CD14-positive monocyte (primary cell): Measurements from ENCODE around the gene RBM45. TPM values are rescaled to one million over a fixed set of nuclear protein-coding genes. Genes with fewer than 3 reads are reported as not detected.

Experiments used
- DNase-seq, 3 donors: peaks; one replicate each; pipeline ENCODE4 v3.0.0-alpha.2; 2011 to 2022
- H2AFZ ChIP-seq: 2 replicates; pipeline ENCODE4 v1.6.0; 2012; ENCODE audit warnings: mild to moderate bottlenecking, low read depth, low read length, inconsistent platforms; ENCODE audit not compliant: insufficient read depth, poor library complexity, severe bottlenecking
- H3K27ac ChIP-seq, 2 donors: 1 replicate in 1 of 2; 2 replicates in 1 of 2; pipeline ENCODE4 v1.5.1; 2012 to 2013; ENCODE audit warnings: low read length in 2 of 2, control low read depth in 1 of 2, inconsistent platforms in 1 of 2, low read depth in 1 of 2, mild to moderate bottlenecking in 1 of 2
- H3K27me3 ChIP-seq, 2 donors: one replicate each; pipeline versions ENCODE4 v1.6.0 to v1.6.1; 2011 to 2013; ENCODE audit warnings: low read length in 2 of 2; ENCODE audit not compliant: control insufficient read depth in 2 of 2, insufficient read depth in 2 of 2
- H3K36me3 ChIP-seq, 2 donors: replicated peaks in 1 of 2; 1 replicate in 1 of 2; 2 replicates in 1 of 2; pipeline versions ENCODE4 v1.5.1 to v1.6.1; 2012 to 2013; ENCODE audit warnings: low read length in 2 of 2, control low read depth in 1 of 2, inconsistent platforms in 1 of 2, mild to moderate bottlenecking in 1 of 2; ENCODE audit not compliant: insufficient read depth in 2 of 2, control insufficient read depth in 1 of 2
- H3K4me1 ChIP-seq, 2 donors: 1 replicate in 1 of 2; 2 replicates in 1 of 2; pipeline versions ENCODE4 v1.5.1 to v1.6.1; 2012 to 2013; ENCODE audit warnings: low read length in 2 of 2, control low read depth in 1 of 2, inconsistent platforms in 1 of 2, mild to moderate bottlenecking in 1 of 2, moderate library complexity in 1 of 2; ENCODE audit not compliant: insufficient read depth in 2 of 2, control insufficient read depth in 1 of 2
- H3K4me2 ChIP-seq: replicated peaks from 2 replicates; pipeline ENCODE3; 2012; ENCODE audit warnings: low read length, moderate library complexity, mild to moderate bottlenecking; ENCODE audit not compliant: poor library complexity, severe bottlenecking; ENCODE audit errors: extremely low read depth
- H3K4me3 ChIP-seq, 3 experiments: fragments of 200-600 bp in 1 of 3; sonication (generic) in 1 of 3; replicated peaks in 1 of 3; 1 replicate in 2 of 3; 2 replicates in 1 of 3; pipeline ENCODE4 v1.5.1; 2011 to 2013; ENCODE audit warnings: low read length in 3 of 3, mild to moderate bottlenecking in 3 of 3, control low read depth in 2 of 3, low read depth in 2 of 3, inconsistent platforms in 1 of 3, moderate library complexity in 1 of 3
- H3K79me2 ChIP-seq: 2 replicates; pipeline ENCODE4 v1.6.0; 2012; ENCODE audit warnings: mild to moderate bottlenecking, control low read depth, inconsistent platforms, low read length, moderate library complexity; ENCODE audit not compliant: insufficient read depth
- H3K9ac ChIP-seq: 2 replicates; pipeline ENCODE4 v1.6.0; 2017; ENCODE audit warnings: low read length, mild to moderate bottlenecking; ENCODE audit not compliant: insufficient read depth, poor library complexity, severe bottlenecking
- H3K9me3 ChIP-seq, 2 donors: replicated peaks in 1 of 2; 1 replicate in 1 of 2; 2 replicates in 1 of 2; pipeline versions ENCODE4 v1.5.1 to v1.6.1; 2012 to 2013; ENCODE audit warnings: low read length in 2 of 2, control low read depth in 1 of 2; ENCODE audit not compliant: control insufficient read depth in 1 of 2, insufficient read depth in 1 of 2
- H4K20me1 ChIP-seq: 2 replicates; pipeline ENCODE4 v1.6.0; 2012; ENCODE audit warnings: mild to moderate bottlenecking, low read length, control low read depth, moderate library complexity; ENCODE audit not compliant: insufficient read depth
- H3K27ac Mint-ChIP-seq, 7 donors: one replicate each; pipeline ENCODE4 v1.8.0; 2020; ENCODE audit warnings: mild to moderate bottlenecking in 7 of 7, mixed read lengths in 7 of 7, moderate library complexity in 6 of 7, inconsistent platforms in 2 of 7
- H3K27me3 Mint-ChIP-seq, 3 donors: one replicate each; pipeline ENCODE4 v1.8.0; 2021 to 2022; ENCODE audit warnings: low read depth in 3 of 3, mild to moderate bottlenecking in 3 of 3, mixed read lengths in 3 of 3, moderate library complexity in 3 of 3, inconsistent platforms in 1 of 3
- H3K36me3 Mint-ChIP-seq, 2 donors: one replicate each; pipeline ENCODE4 v1.8.0; 2020; ENCODE audit warnings: mixed read lengths in 2 of 2, inconsistent platforms in 1 of 2, mild to moderate bottlenecking in 1 of 2
- H3K4me1 Mint-ChIP-seq: one replicate; pipeline ENCODE4 v1.8.0; 2020; ENCODE audit warnings: mild to moderate bottlenecking, mixed read lengths
- H3K4me3 Mint-ChIP-seq, 2 donors: one replicate each; pipeline ENCODE4 v1.8.0; 2020; ENCODE audit warnings: mild to moderate bottlenecking in 2 of 2, mixed read lengths in 2 of 2, moderate library complexity in 1 of 2
- H3K9me3 Mint-ChIP-seq, 7 donors: one replicate each; pipeline ENCODE4 v1.8.0; 2020 to 2022; ENCODE audit warnings: mixed read lengths in 7 of 7, mild to moderate bottlenecking in 6 of 7, moderate library complexity in 6 of 7, inconsistent platforms in 2 of 7
- WGBS: methylation state at CpG from one replicate; pipeline ENCODE4 v1.1.5; 2013; ENCODE audit warnings: missing lambda C conversion rate; ENCODE audit not compliant: insufficient coverage; 5-methylcytosine and 5-hydroxymethylcytosine counted together
- intact Hi-C, 2 donors: fragments of 100-400 bp; cut with micrococcal nuclease; formaldehyde crosslinking; loops; one replicate each; pipeline versions ENCODE4 v1.15.0 to v1.15.1; 2023
- polyA plus RNA-seq, 3 donors: library from polyadenylated mRNA; depleted of rRNA in 1 of 3; unstranded in 2 of 3; stranded (reverse) in 1 of 3; fragments of 300-500 nt in 2 of 3; fragments of >200 nt in 1 of 3; fragmentation: Illumina TruSeq in 2 of 3; gene quantifications; 1 replicate in 2 of 3; 2 replicates in 1 of 3; pipeline ENCODE4 v1.2.3, GENCODE V29; 2012 to 2021
- TF ChIP-seq, protein P1 (sequence below): fragments of 200-600 bp; IDR thresholded peaks from one replicate; pipeline ENCODE4 v1.8.0; 2022; ENCODE audit warnings: antibody characterized with exemption, mild to moderate bottlenecking

Gene RBM45
- polyA plus RNA-seq, 3 donors = 5.7 to 6.6 (median 5.9) TPM

DNA sequence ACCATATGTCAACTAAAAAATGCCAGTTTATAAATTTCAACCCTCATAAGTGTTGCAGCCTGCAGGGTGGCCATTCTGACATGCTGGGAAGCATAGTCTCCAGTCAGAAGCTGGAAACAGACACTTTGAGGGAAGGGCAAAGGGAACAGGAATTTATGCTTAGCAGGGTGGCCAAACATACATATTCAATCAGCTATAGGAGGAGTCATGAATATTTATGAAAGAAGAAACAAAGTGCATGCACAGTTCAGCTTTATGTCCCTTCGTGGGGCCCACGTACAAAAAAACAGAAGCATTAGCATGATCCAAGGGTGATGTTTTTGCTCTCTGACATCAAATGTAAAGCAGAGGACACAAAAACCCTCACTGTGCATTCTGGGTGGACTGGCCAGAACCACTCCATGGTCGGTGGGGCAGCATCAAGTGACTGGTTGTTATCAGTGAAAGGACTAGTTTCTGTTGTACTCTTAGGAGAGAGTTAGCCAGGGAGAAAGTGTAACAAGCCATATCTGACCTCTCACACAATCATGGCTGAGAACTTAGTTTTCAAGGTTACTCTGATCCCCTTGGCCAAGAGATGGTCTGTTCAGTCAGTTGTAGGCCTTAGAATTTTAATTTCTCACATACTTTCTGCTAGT, 29.7 kb upstream of the RBM45 start:
- no peak overlapping the region for H3K27ac Mint-ChIP-seq
- intact Hi-C loops = no loop called here
- no peak overlapping the region for H3K27ac ChIP-seq
- no peak overlapping the region for H3K4me3 Mint-ChIP-seq
- H3K4me1 Mint-ChIP-seq = no peaks in the 10 kb centered on the region
- no peak overlapping the region for H3K4me2 ChIP-seq
- TF ChIP-seq, protein P1, sequence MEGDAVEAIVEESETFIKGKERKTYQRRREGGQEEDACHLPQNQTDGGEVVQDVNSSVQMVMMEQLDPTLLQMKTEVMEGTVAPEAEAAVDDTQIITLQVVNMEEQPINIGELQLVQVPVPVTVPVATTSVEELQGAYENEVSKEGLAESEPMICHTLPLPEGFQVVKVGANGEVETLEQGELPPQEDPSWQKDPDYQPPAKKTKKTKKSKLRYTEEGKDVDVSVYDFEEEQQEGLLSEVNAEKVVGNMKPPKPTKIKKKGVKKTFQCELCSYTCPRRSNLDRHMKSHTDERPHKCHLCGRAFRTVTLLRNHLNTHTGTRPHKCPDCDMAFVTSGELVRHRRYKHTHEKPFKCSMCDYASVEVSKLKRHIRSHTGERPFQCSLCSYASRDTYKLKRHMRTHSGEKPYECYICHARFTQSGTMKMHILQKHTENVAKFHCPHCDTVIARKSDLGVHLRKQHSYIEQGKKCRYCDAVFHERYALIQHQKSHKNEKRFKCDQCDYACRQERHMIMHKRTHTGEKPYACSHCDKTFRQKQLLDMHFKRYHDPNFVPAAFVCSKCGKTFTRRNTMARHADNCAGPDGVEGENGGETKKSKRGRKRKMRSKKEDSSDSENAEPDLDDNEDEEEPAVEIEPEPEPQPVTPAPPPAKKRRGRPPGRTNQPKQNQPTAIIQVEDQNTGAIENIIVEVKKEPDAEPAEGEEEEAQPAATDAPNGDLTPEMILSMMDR = no peak
- H2AFZ ChIP-seq = no peak overlapping the region
- WGBS = 79% methylated on average over 2 of the region's 3 CpGs
- H3K4me3 ChIP-seq = no peak overlapping the region
- H3K4me1 ChIP-seq = no peaks in the 10 kb centered on the region
- H3K79me2 ChIP-seq = no peaks in the 10 kb centered on the region
- no peak for DNase-seq
- H3K9ac ChIP-seq = no peak overlapping the region
- H3K36me3 ChIP-seq = no peaks in the 10 kb centered on the region
- H3K27me3 Mint-ChIP-seq = peaks cover 0 to 2% (median 2%) of the 10 kb centered on the region in 3 donors
- no peaks in the 10 kb centered on the region for H3K36me3 Mint-ChIP-seq
- peaks cover 0 to 4% (median 0%) of the 10 kb centered on the region in 7 donors for H3K9me3 Mint-ChIP-seq
- no peaks in the 10 kb centered on the region for H4K20me1 ChIP-seq
- H3K27me3 ChIP-seq = no peaks in the 10 kb centered on the region
- no peaks in the 10 kb centered on the region for H3K9me3 ChIP-seq

DNA sequence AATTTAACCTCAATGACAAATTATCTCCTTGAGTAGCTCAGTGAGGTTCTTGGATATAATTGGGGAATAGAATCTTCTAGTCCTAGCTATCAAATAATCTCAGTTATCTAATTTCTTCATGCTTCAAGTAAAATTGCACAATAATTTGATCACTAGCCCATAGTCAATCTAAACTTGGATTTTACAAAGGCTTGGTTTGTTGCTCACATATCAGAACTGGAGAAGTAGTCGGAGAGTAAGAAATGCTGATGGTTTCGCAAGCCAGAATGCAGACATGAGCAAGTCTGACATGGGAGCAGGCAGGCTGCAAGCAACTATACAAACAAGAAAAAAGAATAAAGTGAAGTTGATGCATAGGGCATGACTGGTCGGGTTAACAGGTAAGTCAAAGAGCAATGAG, 28.0 kb upstream of the RBM45 start:
- Histone ChIP-seq H3K27ac (no peak overlapping the region), H3K27me3 (no peaks in the 10 kb centered on the region), H3K36me3 (no peaks in the 10 kb centered on the region), H3K4me3 (no peak overlapping the region), H3K9ac (no peak overlapping the region), H3K79me2 (no peaks in the 10 kb centered on the region), H3K4me1 (no peaks in the 10 kb centered on the region), H2AFZ (no peak overlapping the region), H3K4me2 (no peak overlapping the region), H3K9me3 (no peaks in the 10 kb centered on the region), H4K20me1 (no peaks in the 10 kb centered on the region)
- TF ChIP-seq, protein P1 = no peak
- no peak for DNase-seq
- WGBS = 80% methylated on average over 3 of the region's 3 CpGs
- peaks cover 0 to 2% (median 2%) of the 10 kb centered on the region in 3 donors for H3K27me3 Mint-ChIP-seq
- H3K4me3 Mint-ChIP-seq = no peak overlapping the region
- intact Hi-C loops = no loop called here
- no peak overlapping the region for H3K27ac Mint-ChIP-seq
- H3K4me1 Mint-ChIP-seq = no peaks in the 10 kb centered on the region
- H3K36me3 Mint-ChIP-seq = no peaks in the 10 kb centered on the region
- H3K9me3 Mint-ChIP-seq = peaks cover 0 to 4% (median 0%) of the 10 kb centered on the region in 7 donors
